ENCODE measurements around the gene NLRP5.
"Not testable (repeated sequence)": the region's sequence is repeated elsewhere in the genome, so short reads cannot be mapped to it uniquely, and the experiment has no call there.

NLRP5 gene
- total RNA-seq: 0 reads per million in 4 experiments

DNA sequence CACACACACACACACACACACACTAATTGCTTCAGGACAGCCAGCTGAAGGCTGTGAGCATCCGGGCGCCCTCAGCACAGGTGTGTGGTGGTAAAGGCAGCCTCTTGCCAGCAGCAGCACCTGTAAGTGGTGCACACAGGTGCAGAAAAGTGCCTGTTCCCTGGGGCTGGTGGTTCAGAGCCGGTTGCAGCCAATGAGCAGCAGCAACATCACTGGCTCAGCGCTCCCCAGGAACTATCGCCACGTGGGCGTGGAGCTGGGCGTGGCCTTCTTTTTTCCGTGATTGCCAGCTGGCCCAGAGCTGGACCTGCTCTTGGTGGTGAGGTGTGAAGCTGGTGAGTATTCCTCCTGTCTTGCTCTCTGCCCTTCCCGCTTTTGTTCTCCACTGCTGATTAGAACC, at the start of gene NLRP5:
Gene NLRP5 (plus strand): TSS at position 289 of the 400 bp plus-strand sequence.
- no peak for DNase-seq

DNA sequence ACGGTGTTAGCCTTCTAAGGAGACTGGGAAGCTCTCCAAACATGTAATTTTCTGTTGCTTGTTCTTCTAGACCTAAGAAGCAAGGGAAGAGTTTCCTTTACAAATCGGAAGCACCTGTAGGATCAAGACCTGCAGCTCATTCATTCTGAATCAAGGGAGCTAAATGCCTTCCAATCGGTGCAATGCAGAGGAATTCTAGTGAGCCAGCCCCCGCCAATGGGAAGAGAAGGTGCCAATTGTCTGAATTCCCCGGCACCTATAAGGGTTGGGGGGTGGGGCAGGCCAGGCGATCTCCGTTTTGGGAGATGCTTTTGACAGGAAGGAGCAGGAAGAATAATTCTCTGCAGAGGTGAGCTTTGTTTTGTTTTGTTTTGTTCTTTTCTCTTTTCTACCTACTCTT, 47.4 kb upstream of the NLRP5 start:
- no peak for DNase-seq

DNA sequence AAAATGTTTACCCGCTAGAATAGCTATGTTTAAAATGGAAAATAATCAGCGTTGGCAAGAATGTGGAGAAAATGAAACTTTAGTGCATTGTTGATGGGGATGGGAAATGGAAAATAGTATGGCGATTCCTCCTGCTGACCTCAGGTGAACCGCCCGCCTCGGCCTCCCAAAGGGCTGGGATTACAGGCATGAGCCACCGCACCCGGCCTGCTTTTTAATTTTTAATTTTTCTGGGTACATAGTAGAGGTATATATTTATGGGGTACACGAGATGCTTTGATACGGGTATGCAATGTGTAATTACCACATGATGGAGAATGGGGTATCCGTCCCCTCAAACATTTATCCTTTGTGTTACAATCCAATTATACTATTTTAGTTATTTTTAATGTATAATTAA, 46.3 kb upstream of the NLRP5 start:
- DNase-seq: no peak

DNA sequence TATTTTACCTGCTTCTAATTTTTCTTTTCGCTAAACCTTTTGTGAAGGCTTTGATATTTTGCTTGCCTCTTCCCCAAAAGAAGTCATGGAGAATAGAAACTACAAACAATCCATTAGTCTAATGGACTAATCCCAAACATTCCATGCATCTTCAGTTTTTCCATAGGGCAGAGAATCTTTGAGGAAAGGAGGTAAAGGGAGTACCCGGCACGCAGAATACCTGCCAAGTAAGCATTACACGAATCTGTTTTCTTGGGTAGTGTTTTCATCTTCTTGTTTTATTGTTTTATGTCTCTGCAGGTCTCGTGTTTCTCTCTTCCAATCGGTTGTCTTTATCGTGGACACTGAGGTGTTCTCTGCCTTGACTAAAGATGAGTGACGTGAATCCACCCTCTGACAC, 39.0 kb upstream of the NLRP5 start, which contains the start of gene NLRP8:
Gene NLRP8 (plus strand): TSS at position 301 of the 400 bp plus-strand sequence.
- DNase-seq: no peak

DNA sequence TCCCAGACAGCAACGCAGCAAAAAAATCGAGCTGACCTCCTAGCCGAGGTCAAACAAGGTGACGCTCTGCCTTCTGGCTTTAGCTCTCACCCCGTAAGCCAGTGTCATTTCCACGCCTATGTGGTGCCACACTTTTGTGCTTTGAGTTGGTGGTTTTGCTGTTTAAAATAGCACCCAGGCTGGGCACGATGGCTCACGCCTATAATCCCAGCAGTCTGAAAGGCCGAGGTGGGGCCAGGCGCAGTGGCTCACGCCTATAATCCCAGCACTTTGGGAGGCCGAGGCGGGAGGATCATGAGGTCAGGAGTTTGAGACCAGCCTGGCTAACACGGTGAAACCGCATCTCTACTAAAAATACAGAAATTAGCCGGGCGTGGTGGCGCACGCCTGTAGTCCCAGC, 36.0 kb upstream of the NLRP5 start:
- DNase-seq: not testable (repeated sequence)

DNA sequence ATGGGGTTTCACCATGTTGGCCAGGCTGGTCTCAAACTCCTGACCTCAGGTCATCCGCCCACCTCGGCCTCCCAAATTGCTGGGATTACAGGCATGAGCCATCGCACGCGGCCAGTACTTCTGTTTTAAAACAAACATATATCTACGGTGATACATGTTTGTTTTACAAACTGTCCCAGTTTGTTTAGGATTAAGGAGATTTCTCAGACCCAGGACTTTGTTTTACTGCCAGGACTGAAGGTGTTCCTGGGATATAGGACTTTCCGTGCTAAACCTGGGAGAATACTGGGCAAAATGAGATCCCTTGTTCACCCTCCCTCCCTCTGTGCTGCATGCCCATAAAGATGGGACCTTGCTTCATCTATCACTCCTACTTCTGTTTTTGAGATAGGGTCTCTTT, 30.1 kb upstream of the NLRP5 start:
- no peak for DNase-seq

DNA sequence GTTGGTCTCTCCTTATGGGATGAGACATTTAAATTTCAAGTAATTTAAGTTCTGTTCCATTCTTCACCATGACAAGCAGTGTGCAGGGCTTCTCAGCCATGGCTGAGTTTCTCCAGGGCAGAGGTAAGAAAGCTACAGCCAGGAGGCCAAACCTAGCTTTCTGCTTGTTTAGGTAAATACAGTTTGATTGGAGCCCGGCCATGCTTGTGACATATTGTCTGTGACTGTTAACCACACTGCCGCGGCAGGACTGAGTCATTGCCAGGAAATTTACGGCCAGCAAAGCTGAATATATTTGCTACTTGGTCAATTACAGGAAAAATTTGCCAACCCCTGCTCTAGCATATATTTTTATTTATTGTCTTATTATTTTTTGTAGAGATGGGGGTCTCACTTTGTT, 28.2 kb upstream of the NLRP5 start:
- no peak for DNase-seq

DNA sequence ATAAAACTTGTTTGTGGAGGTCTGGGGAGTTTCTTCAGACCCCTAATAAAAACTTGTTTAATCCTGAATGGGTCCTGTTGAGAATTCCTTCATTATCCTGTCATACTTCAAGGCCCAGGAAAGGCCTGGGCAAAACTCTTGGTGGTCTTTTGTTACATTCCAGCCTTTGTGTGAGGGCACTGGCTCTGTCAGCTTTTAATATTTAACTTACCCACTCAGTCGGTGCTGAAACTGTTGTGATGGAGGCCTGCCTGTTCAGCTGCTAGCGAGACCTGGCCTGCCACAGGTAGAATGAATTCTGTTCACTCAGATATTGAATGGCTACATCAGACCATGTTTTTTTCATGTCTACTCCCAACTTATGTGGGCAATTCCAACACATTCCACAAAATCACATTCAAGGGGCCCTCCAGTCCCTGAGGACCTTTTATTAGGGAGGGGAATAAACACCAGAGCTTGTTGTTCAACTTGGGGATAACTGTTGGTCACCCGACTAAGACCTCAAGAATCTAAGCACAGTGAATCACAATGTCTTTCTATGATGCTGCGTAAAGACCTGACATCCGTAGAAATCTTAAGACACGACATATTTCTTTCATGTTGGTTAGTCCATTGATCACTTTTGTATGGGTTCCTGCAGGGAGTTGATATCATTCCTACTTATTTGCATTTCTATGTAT, 26.4 kb upstream of the NLRP5 start:
- DNase-seq: no peak

DNA sequence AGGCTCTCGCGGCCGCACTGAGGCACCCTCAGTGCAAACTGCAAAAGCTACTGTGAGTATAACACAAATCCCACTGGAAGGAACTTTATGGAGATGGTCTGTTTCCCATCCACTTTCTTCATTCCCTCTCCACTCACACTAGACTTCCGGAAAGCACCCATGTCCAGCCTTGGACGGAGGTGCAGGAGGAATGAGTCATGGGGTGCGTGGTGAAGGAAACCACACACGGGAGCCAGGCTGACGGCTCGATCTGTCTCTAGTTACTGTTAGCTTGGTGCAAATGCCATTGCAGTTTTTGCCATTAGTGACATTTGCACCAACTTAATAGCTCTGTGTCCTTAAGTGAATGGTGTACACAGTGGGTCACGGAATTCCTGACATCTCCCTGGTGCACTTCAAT, 24.4 kb upstream of the NLRP5 start:
- DNase-seq: no peak

DNA sequence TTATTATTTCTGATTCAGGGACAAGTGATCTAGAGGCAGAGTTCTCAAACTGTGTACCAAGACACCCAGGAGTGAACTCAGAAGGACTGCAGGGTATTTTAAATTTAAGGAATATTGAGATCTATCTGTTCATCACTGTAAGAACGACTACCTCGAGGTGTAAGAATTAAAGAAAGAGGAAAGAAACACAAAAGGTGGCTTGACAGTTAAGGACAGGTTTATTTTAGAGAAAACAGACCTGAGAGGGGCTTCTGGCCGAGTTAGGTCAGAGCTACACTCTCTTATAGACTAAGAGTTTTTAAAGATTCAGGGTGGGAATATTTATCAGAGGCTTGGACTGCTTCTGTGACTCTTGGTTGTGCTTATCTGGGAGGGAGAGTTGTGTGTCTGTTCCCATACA, 12.6 kb upstream of the NLRP5 start:
- no peak for DNase-seq

DNA sequence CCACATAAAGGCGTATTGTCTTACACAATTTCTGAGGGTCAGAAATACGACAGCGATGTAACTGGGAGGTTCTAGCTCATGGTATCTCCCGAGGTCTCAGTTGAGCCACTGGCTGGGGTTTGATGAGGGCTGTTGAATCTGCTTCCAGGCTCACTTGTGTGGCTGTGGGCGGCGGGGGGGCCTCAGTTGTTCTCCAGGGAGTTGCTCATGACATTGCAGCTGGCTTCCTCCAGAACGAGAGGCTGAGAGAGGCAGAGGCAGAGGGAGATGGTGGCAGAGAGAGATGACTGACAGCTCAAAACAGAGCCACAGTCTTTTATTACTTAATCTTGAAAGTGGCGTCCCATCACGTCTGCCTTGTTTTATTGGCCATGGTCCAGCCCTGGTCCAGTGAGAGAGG, 6.2 kb upstream of the NLRP5 start:
- DNase-seq: no peak

DNA sequence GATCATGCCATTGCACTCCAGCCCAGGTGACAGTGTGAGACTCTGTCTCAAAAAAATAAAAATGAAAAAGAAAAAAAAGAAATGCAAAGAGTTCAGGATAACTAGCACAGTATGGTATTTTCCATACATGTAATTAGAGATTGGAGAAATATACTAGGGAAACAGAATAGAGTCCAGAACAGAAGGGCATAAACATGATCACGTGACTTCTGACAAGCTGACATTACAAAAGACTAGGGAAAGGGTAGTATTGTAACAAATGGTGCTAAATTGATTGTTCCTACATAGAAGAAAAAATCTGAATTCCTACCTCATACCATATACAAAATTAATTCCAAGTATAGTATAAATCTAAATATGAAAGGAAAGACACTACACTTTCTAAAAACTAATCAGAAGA, 1.3 kb upstream of the NLRP5 start:
- no peak for DNase-seq

DNA sequence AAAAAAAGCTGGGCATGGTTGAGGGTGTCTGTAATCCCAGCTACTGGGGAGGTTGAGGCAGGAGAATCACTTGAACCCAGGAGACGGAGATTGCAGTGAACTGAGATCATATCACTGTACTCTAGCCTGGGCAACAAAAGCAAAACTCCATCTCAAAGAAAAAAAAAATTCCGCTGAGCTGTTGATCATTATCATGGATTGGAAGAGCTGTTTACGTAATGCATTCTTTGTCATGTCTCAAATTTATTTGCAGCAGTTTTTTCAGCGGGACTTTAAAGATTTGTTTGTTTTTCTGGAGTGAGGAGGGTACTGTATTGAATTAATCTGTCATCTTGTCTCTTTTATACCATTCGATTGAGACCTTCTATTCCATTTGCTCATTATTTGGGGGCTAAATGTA, 4.3 kb downstream of the NLRP5 start:
- DNase-seq: no peak

DNA sequence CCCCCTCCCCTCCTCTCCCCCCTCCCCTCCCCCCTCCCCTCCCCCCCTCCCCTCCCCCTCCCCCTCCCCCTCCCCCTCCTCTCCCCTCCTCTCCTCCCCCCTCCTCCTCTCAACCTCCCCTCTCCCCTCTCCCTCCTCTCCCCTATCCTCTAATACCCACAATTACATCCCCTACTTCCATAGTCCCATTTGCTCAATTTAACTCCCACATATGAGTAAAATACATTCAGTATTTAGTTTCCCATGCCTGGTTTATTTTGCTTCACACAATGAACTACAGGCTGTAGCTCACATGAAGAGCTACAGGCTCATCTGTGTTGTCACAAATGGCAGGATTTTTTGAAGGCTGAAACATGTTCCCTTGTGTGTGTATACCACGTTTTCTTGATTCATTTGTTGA, 6.9 kb downstream of the NLRP5 start:
- no peak for DNase-seq

DNA sequence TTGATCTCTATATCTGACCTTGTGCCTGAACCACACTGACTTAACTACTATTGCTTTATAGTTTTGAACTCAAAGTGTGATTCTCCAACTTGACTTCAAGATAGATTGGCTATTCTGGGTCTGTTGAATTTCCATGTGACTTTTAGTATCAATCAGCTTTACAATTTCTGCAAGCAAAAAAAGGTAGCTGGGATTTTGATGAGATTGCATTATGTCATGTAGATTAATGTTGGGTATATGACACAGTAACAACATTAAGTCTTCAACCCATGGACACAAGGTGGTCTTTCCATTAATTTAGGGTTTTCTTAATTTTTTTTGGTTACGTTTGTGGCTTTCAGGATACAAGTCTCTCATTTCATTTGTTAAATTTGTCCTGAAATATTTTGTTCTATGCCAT, 28.2 kb downstream of the NLRP5 start:
- DNase-seq: no peak

DNA sequence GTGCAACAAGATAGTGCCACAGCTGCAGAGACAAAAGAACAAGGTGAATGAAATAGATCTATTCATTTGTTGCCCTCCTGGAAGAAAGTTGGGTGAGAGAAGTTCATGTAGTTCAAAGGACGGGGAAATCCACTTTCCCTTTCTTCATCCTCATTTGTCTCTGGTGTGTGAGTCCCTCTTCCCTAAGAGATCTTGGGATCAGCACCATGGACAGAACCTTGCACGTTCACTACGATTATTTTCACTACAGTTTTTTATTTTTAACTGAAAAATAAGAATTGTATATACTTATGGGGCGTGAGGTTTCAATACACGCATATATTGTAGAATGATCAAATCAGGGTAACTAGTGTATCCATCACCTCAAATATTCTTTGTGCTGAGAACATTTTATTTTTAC, 29.2 kb downstream of the NLRP5 start:
- DNase-seq: no peak

DNA sequence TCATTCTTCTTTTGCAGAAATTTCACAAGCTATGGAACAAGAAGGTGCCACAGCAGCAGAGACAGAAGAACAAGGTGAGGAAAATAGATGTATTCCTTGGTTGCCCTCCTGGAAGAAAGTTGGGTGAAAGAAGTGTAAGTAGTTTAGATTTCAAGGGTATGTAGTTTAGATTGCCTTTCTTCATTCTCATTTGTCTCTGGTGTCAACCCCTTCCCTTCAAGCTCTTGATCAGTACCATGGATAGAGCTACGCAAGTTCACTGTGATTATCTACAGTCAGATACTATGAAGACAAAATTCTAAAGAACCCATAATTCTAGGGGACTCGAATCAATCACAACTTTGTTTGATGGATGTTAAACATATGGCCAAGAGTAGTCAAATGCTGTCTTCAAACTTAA, 32.8 kb downstream of the NLRP5 start:
- DNase-seq: not testable (repeated sequence)

DNA sequence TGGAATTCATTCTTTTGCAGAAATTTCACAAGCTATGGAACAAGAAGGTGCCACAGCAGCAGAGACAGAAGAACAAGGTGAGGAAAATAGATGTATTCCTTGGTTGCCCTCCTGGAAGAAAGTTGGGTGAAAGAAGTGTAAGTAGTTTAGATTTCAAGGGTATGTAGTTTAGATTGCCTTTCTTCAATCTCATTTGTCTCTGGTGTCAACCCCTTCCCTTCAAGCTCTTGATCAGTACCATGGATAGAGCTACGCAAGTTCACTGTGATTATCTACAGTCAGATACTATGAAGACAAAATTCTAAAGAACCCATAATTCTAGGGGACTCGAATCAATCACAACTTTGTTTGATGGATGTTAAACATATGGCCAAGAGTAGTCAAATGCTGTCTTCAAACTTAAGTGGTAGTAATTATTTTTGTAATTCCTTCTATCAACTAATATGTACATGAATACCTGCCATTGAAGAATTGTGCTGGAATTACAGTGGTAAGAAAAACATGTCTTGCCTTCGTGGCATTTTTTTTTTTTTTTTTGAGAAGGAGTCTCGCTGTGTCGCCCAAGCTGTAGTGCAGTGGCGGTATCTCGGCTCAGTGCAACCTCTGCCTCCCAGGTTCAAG, 33.9 kb downstream of the NLRP5 start:
- not testable (repeated sequence) for DNase-seq

DNA sequence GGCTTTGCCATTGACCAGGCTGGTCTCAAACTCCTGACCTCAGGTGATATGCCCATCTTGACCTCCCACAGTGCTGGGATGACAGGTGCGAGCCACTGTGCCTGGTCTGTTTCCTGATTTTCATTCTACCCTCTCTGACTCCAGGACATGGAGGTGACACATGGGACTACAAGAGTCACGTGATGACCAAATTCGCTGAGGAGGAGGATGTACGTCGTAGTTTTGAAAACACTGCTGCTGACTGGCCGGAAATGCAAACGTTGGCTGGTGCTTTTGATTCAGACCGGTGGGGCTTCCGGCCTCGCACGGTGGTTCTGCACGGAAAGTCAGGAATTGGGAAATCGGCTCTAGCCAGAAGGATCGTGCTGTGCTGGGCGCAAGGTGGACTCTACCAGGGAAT, 40.2 kb downstream of the NLRP5 start:
- no peak for DNase-seq

DNA sequence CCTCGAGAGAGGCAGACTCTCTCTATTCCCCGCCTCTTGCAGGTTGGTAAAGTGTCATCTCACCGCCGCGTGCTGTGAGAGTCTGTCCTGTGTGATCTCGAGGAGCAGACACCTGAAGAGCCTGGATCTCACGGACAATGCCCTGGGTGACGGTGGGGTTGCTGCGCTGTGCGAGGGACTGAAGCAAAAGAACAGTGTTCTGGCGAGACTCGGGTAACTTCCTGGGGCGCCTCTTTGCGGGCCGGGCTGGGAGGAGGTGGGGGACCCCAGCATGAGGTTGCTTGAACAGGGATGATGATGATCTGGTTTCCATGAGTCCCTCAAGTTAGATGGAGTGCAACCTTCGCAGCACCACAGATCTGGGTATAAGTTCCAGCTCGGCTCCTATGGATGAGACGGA, 67.0 kb downstream of the NLRP5 start:
- DNase-seq: no peak

DNA sequence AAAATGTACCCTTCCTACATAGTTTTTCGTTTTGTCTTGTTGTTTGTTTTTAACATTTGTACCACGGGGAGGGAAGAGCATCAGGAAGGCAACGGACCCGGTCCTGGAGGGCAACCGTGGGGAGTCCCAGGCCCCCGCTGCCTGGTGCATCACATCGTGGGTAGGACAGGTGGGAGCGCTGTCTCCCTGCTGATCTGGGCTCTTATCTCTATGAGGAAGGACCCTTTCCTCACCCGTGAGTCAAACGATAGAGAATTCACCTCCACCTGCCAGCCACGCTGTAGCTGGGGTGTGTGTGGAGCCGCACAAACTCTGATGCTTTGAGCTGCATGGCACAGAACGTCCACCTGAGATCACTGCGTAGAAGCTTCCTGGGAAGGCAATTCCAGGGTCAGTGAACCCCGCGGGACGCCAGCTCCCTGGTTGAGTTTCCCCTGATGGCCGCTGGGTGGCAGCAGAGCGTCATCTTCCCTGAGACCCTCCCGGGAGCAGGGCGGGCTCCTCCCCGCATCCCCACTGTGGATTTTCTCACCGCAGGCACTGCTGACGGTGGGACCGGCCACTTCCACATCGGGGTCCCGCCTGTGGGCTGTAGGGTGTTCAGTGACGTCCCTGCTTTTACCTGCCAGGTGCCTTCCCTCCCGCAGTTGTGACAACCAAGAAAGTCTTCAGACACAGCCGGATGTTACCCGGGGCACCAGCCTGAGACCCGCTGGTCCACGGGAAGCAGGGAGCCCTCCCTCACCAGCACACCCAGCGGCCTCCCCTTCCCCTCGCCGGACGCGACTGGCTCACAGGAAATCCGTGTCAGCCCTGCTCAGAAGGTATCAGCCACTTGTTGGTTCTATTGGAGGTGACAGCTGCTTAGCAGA, 79.8 kb downstream of the NLRP5 start:
- peak; percentile 58 for DNase-seq

DNA sequence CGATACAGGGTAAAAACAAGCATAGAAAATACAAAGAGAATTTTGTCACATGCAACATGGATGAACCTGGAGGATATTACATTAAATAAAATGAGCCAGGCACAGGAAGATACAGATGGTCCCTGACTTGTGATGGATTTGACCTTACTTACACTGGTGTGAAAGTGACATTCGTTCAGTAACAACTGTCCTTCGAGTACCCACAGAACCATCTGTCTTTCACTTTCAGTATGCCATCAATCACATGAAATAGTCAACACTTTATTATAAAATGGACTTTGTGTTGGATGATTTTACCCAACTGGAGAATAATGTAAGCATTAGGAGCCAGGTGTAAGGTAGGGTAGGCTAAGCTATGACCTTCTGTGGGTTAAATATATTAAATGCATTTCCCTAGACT, 83.1 kb downstream of the NLRP5 start:
- no peak for DNase-seq

DNA sequence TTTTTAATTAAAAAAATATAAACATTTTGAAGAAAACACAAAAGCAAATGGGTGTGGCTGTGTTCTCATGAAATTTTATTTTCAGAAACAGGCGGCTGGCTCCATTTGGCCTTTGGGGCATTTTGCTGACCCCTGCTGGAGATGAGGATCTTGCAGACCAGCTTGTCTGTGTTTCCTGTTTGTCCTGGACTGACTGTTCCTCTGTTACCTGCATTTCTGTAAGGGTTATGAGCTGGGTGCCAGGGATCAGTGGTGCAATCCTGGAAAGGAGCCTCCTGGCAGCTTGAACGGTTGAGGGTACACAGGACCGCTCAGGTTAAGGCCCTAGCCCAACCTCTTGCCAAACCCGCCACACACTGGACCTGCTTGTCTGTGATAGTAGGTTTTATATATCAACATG, 84.6 kb downstream of the NLRP5 start:
- no peak for DNase-seq

DNA sequence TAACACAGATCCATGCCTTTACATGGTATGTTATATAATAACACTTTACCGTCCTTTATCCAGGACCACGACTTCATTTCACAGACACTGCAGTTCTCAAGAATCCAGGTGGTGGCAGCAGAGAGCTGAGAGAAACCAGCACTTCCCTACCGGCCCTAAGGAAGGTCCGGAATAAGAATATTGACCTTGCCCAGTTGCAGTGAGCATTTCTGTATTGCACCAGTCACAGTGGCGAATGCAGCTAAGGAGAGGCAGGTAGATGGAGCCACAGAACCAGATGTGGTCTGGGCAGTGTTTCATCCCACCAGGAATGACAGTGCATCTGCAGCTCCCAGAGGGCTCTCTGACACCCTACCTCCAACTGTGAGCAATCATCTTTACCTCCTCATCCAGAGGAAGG, 89.9 kb downstream of the NLRP5 start:
- peak; percentile 9 for DNase-seq
